Measurements from ENCODE around the gene TLL2.

Gene TLL2

GRCh38 chr10:96418582-96418981 lies 95.1 kb downstream of the TLL2 start:
- no peak for DNase-seq

- DNase-seq: no peak
Observed at GRCh38 chr10:96417441-96417840, 96.3 kb downstream of the TLL2 start.

GRCh38 chr10:96416643-96417042 lies 97.1 kb downstream of the TLL2 start:
- no peak for DNase-seq

- DNase-seq: no peak
Observed at GRCh38 chr10:96415891-96416554, 97.7 kb downstream of the TLL2 start.

GRCh38 chr10:96415150-96415890 lies 98.4 kb downstream of the TLL2 start:
- no peak for DNase-seq

GRCh38 chr10:96414303-96414702 lies 99.4 kb downstream of the TLL2 start:
- DNase-seq: no peak

- no peak for DNase-seq
Observed at GRCh38 chr10:96413151-96413787, 100.5 kb downstream of the TLL2 start.

- no peak for DNase-seq
Observed at GRCh38 chr10:96411716-96412320, 101.9 kb downstream of the TLL2 start.

- DNase-seq: no peak
Observed at GRCh38 chr10:96410296-96410695, 103.4 kb downstream of the TLL2 start.

- DNase-seq: no peak
Observed at GRCh38 chr10:96408201-96408600, 105.5 kb downstream of the TLL2 start.

GRCh38 chr10:96407560-96408069 lies 106.1 kb downstream of the TLL2 start:
- no peak for DNase-seq

GRCh38 chr10:96406091-96406490 lies 107.6 kb downstream of the TLL2 start:
- DNase-seq: no peak

GRCh38 chr10:96402417-96403305 lies 111.1 kb downstream of the TLL2 start:
- no peak for DNase-seq

- DNase-seq: no peak
Observed at GRCh38 chr10:96401036-96401435, 112.7 kb downstream of the TLL2 start.

- DNase-seq: no peak
Observed at GRCh38 chr10:96400465-96400864, 113.3 kb downstream of the TLL2 start.

GRCh38 chr10:96397902-96398301 lies 115.8 kb downstream of the TLL2 start:
- DNase-seq: no peak

GRCh38 chr10:96395931-96396877 lies 117.5 kb downstream of the TLL2 start:
- no peak for DNase-seq

- no peak for DNase-seq
Observed at GRCh38 chr10:96390460-96390864, 123.3 kb downstream of the TLL2 start.

- DNase-seq: no peak
Observed at GRCh38 chr10:96389785-96390184, 123.9 kb downstream of the TLL2 start.

- DNase-seq: no peak
Observed at GRCh38 chr10:96387601-96388000, 126.1 kb downstream of the TLL2 start.

- no peak for DNase-seq
Observed at GRCh38 chr10:96387161-96387560, 126.6 kb downstream of the TLL2 start.
